Testis (tissue), 3 donors: ENCODE results near the gene SSTR5. TPM values are rescaled to one million over a fixed set of nuclear protein-coding genes. Genes with fewer than 3 reads are reported as not detected.
A peak's percentile ranks its signal among the peaks of the same experiment; 100 is the strongest.

Experiments
- DNase-seq: peaks from one replicate; pipeline ENCODE4 v3.0.0-alpha.2; 2019
- H3K27ac ChIP-seq, 2 donors: fragments of 200-600 bp; sonication (generic); one replicate each; pipeline ENCODE4 v1.5.1; 2019
- H3K27me3 ChIP-seq: fragments of 200-600 bp; sonication (generic); one replicate; pipeline ENCODE4 v1.5.1; 2019
- H3K36me3 ChIP-seq: fragments of 200-600 bp; sonication (generic); one replicate; pipeline ENCODE4 v1.5.1; 2017; ENCODE audit warnings: low read depth; ENCODE audit errors: missing control alignments
- H3K4me1 ChIP-seq: fragments of 200-600 bp; sonication (generic); one replicate; pipeline ENCODE4 v1.5.1; 2019
- H3K4me3 ChIP-seq, 2 donors: fragments of 200-600 bp; sonication (generic); one replicate each; pipeline ENCODE4 v1.5.1; 2017 to 2019
- H3K9me3 ChIP-seq: fragments of 200-600 bp; sonication (generic); one replicate; pipeline ENCODE4 v1.5.1; 2017
- CTCF ChIP-seq, 3 experiments: fragments of 450-650 bp in 2 of 3; fragments of 200-600 bp in 1 of 3; sonication (generic) in 1 of 3; IDR thresholded peaks; one replicate each; pipeline ENCODE4 v1.5.1; 2016 to 2019; ENCODE audit warnings: antibody characterized with exemption in 3 of 3, mild to moderate bottlenecking in 2 of 3, moderate library complexity in 1 of 3
- POLR2A ChIP-seq: fragments of 450-650 bp; IDR thresholded peaks from one replicate; pipeline ENCODE4 v1.6.1; 2017; ENCODE audit warnings: antibody characterized with exemption, mild to moderate bottlenecking, moderate library complexity
- WGBS, 2 donors: methylation state at CpG; one replicate each; pipeline ENCODE4 v1.1.5; 2018; 5-methylcytosine and 5-hydroxymethylcytosine counted together
- intact Hi-C: fragments of 100-400 bp; cut with DNase I; formaldehyde crosslinking; loops from one replicate; pipeline ENCODE4 v1.15.1; 2023; ENCODE audit warnings: low total_unique reads
- polyA plus RNA-seq: library from polyadenylated mRNA; stranded (reverse); fragments of 350-450 nt; fragmentation: Illumina TruSeq; extraction: RNeasy Lipid Tissue Mini Kit (QIAGEN cat#74804); gene quantifications from one replicate; pipeline ENCODE4 v1.2.3, GENCODE V29; 2014; ENCODE audit warnings: low read depth, low replicate concordance; ENCODE audit not compliant: insufficient read depth
- total RNA-seq, 2 donors: library from RNA; depleted of rRNA; stranded (reverse); fragments of >200 nt; gene quantifications; one replicate each; pipeline ENCODE4 v1.2.3, GENCODE V29; 2016

Gene SSTR5
- total and polyA plus RNA-seq, 3 donors from 2014 or later: 0.31 TPM; not detected in 2

- WGBS, 2 donors: 84 to 89% methylated on average over 5 to 20 of the region's 21 CpGs
- TF ChIP-seq CTCF (IDR thresholded peaks at IDR 0.05) (no peak), POLR2A (no peak)
- no peak overlapping the region for H3K27ac ChIP-seq
- intact Hi-C loops: loop anchor here (10.0 kb wide), 1 partner anchor 239 kb away; no protein-coding TSS in a partner anchor
- H3K9me3 ChIP-seq: no peaks in the 10 kb centered on the region
- no peak for DNase-seq
- no peaks in the 10 kb centered on the region for H3K27me3 ChIP-seq
- H3K4me1 ChIP-seq: no peaks in the 10 kb centered on the region
- H3K36me3 ChIP-seq: no peaks in the 10 kb centered on the region
- H3K4me3 ChIP-seq: no peak overlapping the region
Observed at GRCh38 chr16:1053700-1054368, 18.7 kb upstream of the SSTR5 start.

- peak; percentile 72 to 85 (median 81) for TF ChIP-seq CTCF (IDR thresholded peaks at IDR 0.05)
- no peak for TF ChIP-seq POLR2A
- H3K27ac ChIP-seq: no peak overlapping the region
- no peaks in the 10 kb centered on the region for H3K9me3 ChIP-seq
- H3K4me1 ChIP-seq: no peaks in the 10 kb centered on the region
- no peaks in the 10 kb centered on the region for H3K36me3 ChIP-seq
- 28 to 34% methylated on average over 9 to 34 of the region's 34 CpGs for WGBS, 2 donors
- peak; percentile 72 for DNase-seq
- no peak overlapping the region for H3K4me3 ChIP-seq
- H3K27me3 ChIP-seq: no peaks in the 10 kb centered on the region
- intact Hi-C loops: loop anchor here (5.0 to 10.0 kb wide), 2 partner anchors 42 to 240 kb away; partner anchors contain the start of gene C1QTNF8
Observed at GRCh38 chr16:1054660-1055556, 17.6 kb upstream of the SSTR5 start.

GRCh38 chr16:1055557-1055924, 17.0 kb upstream of the SSTR5 start:
- H3K27ac ChIP-seq: no peak overlapping the region
- no peak for DNase-seq
- no peak overlapping the region for H3K4me3 ChIP-seq
- no peaks in the 10 kb centered on the region for H3K36me3 ChIP-seq
- no peaks in the 10 kb centered on the region for H3K27me3 ChIP-seq
- WGBS, 2 donors: 71 to 84% methylated on average over 11 to 13 of the region's 13 CpGs
- intact Hi-C loops: loop anchor here (5.0 to 10.0 kb wide), 2 partner anchors 42 to 241 kb away; partner anchors contain the start of gene C1QTNF8
- H3K9me3 ChIP-seq: no peaks in the 10 kb centered on the region
- TF ChIP-seq CTCF (IDR thresholded peaks at IDR 0.05): no peak
- TF ChIP-seq POLR2A: no peak
- H3K4me1 ChIP-seq: no peaks in the 10 kb centered on the region

- no peak overlapping the region for H3K27ac ChIP-seq
- H3K4me3 ChIP-seq: no peak overlapping the region
- DNase-seq: no peak
- TF ChIP-seq POLR2A: no peak
- no peak for TF ChIP-seq CTCF (IDR thresholded peaks at IDR 0.05)
- H3K36me3 ChIP-seq: no peaks in the 10 kb centered on the region
- no peaks in the 10 kb centered on the region for H3K27me3 ChIP-seq
- H3K4me1 ChIP-seq: no peaks in the 10 kb centered on the region
- H3K9me3 ChIP-seq: no peaks in the 10 kb centered on the region
- intact Hi-C loops: loop anchor here (5.0 to 10.0 kb wide), 2 partner anchors 41 to 241 kb away; partner anchors contain the start of gene C1QTNF8
- 78 to 86% methylated on average over 6 to 8 of the region's 8 CpGs for WGBS, 2 donors
Observed at GRCh38 chr16:1056196-1056595, 16.4 kb upstream of the SSTR5 start.
